HUDEP-2 (cell line): Measurements from ENCODE around the gene APP.
A peak's percentile ranks its signal among the peaks of the same experiment; 100 is the strongest.

Experiments used
- DNase-seq, 76 experiments: peaks; one replicate each; lab custom pipeline; 2025; ENCODE audit not compliant: unreplicated experiment in 76 of 76; lab: John Stamatoyannopoulos, UW

APP gene

GRCh38 chr21:25887646-25888306 is 282.8 kb downstream of the APP start:
- DNase-seq = no peak

- no peak for DNase-seq
These were observed 283.4 kb downstream of the APP start for GRCh38 chr21:25887166-25887565.

- no peak for DNase-seq
These were observed 284.7 kb downstream of the APP start for GRCh38 chr21:25885880-25886279.

GRCh38 chr21:25885405-25885804 is 285.2 kb downstream of the APP start:
- no peak for DNase-seq

- no peak for DNase-seq
These were observed 286.3 kb downstream of the APP start for GRCh38 chr21:25884311-25884710.

- peak in 66 of 76 experiments; percentile 5 to 75 (median 48) for DNase-seq
These were observed 288.8 kb downstream of the APP start for GRCh38 chr21:25881524-25882376.

- DNase-seq = no peak
These were observed 291.4 kb downstream of the APP start for GRCh38 chr21:25879203-25879602.

GRCh38 chr21:25878344-25878743 is 292.2 kb downstream of the APP start:
- no peak for DNase-seq

GRCh38 chr21:25872271-25872670 is 298.3 kb downstream of the APP start:
- no peak for DNase-seq

GRCh38 chr21:25871566-25871965 is 299.0 kb downstream of the APP start:
- DNase-seq = peak in 12 of 76 experiments; percentile 3 to 33 (median 10)

GRCh38 chr21:25870084-25870483 is 300.5 kb downstream of the APP start:
- no peak for DNase-seq

- DNase-seq = no peak
These were observed 303.5 kb downstream of the APP start for GRCh38 chr21:25867061-25867460.

GRCh38 chr21:25863747-25864146 is 306.8 kb downstream of the APP start:
- no peak for DNase-seq

- DNase-seq = no peak
These were observed 307.5 kb downstream of the APP start for GRCh38 chr21:25863031-25863430.

GRCh38 chr21:25862596-25862995 is 308.0 kb downstream of the APP start:
- DNase-seq = peak in 18 of 76 experiments; percentile 3 to 36 (median 20)

- DNase-seq = no peak
These were observed 308.5 kb downstream of the APP start for GRCh38 chr21:25862112-25862511.

- no peak for DNase-seq
These were observed 311.2 kb downstream of the APP start for GRCh38 chr21:25859235-25859929.

- no peak for DNase-seq
These were observed 312.2 kb downstream of the APP start for GRCh38 chr21:25858325-25858724.

- DNase-seq = no peak
These were observed 313.1 kb downstream of the APP start for GRCh38 chr21:25857308-25858074.

GRCh38 chr21:25855576-25855975 is 315.0 kb downstream of the APP start:
- DNase-seq = no peak
